Spinal cord (tissue), 10 donors: Measurements from ENCODE around the gene DIPK1B. TPM values are rescaled to one million over a fixed set of nuclear protein-coding genes. Genes with fewer than 3 reads are reported as not detected.

Source experiments
- DNase-seq, 6 donors: peaks; one replicate each; pipeline versions ENCODE4 v3.0.0 to v3.0.0-alpha.2; 2013 to 2015; ENCODE audit warnings: low spot score in 6 of 6, low read depth in 4 of 6
- H3K27ac ChIP-seq: one replicate; pipeline ENCODE4 v1.5.1; 2013; ENCODE audit warnings: low read depth, low read length, control low read depth
- H3K27me3 ChIP-seq: one replicate; pipeline ENCODE4 v1.6.1; 2013; ENCODE audit warnings: low read length; ENCODE audit not compliant: control insufficient read depth, insufficient read depth
- H3K36me3 ChIP-seq: one replicate; pipeline ENCODE4 v1.6.1; 2013; ENCODE audit warnings: low read length; ENCODE audit not compliant: control insufficient read depth, insufficient read depth
- H3K4me1 ChIP-seq: one replicate; pipeline ENCODE4 v1.6.1; 2013; ENCODE audit warnings: low read length; ENCODE audit not compliant: control insufficient read depth, insufficient read depth
- H3K4me3 ChIP-seq: one replicate; pipeline ENCODE4 v1.5.1; 2013; ENCODE audit warnings: low read depth, low read length, control low read depth
- H3K9me3 ChIP-seq: one replicate; pipeline ENCODE4 v1.6.1; 2013; ENCODE audit warnings: low read length; ENCODE audit not compliant: control insufficient read depth, insufficient read depth
- WGBS: methylation state at CpG from one replicate; pipeline ENCODE4 v1.1.5; 2013; ENCODE audit warnings: missing lambda C conversion rate; ENCODE audit not compliant: insufficient coverage; 5-methylcytosine and 5-hydroxymethylcytosine counted together
- polyA plus RNA-seq, 2 donors: library from polyadenylated mRNA; unstranded; fragments of 120-200 nt; gene quantifications; one replicate each; pipeline ENCODE4 v1.2.1, GENCODE V29; 2013; ENCODE audit not compliant: insufficient read length in 2 of 2
- total RNA-seq, 2 donors: library from RNA; depleted of rRNA in 1 of 2; stranded (reverse); fragments of 120-200 nt in 1 of 2; fragments of >200 nt in 1 of 2; gene quantifications; one replicate each; pipeline versions ENCODE4 v1.2.3 to v1.2.4, GENCODE V29; 2013 to 2014
- donor health status: healthy.

Gene DIPK1B
- total and polyA plus RNA-seq, 4 donors = 24.9 to 65.0 (median 55.6) TPM

DNA sequence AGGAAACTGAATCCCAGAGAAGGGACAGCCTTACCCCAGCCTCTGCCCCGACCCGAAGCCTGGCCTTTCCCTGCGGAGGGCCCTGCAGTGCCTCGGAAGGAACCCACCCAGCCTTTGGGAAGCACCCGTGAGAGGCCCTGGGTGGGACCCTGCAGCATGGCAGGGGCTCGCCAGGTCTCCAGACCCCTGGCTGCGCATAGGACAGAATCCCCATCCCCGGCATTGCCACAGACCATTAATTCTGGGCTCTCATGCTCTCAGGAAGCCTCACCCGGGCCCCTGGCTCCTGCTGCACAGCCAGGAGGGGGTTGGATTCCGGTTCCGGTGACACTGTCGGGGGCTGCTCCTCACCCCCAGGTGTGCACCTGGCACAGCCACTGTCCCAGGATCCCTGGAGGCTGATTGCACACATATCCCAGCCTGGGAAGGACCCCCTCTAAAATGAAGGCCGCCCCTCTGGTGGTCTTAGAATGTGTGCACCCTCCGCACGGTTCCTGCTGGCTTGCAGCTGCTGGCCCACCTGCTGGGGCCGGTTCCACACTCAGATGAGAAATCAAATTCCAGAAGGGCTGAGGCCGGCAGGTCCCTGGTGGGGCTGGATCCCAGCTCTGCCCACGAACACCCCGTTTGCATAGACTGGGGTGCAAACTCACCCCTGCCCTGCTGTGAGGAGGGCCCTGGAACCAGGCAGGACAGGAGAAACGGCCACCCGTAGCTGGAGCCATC lies 45.0 kb upstream of the DIPK1B start:
- Histone ChIP-seq H3K27me3 (peaks cover 2% of the 10 kb centered on the region), H3K4me1 (peaks cover 24% of the 10 kb centered on the region), H3K27ac (peak overlapping the region; percentile 7), H3K9me3 (no peaks in the 10 kb centered on the region), H3K4me3 (peak overlapping the region; percentile 21), H3K36me3 (peaks cover 50% of the 10 kb centered on the region)
- WGBS = 63% methylated on average over 19 of the region's 21 CpGs
- no peak for DNase-seq

DNA sequence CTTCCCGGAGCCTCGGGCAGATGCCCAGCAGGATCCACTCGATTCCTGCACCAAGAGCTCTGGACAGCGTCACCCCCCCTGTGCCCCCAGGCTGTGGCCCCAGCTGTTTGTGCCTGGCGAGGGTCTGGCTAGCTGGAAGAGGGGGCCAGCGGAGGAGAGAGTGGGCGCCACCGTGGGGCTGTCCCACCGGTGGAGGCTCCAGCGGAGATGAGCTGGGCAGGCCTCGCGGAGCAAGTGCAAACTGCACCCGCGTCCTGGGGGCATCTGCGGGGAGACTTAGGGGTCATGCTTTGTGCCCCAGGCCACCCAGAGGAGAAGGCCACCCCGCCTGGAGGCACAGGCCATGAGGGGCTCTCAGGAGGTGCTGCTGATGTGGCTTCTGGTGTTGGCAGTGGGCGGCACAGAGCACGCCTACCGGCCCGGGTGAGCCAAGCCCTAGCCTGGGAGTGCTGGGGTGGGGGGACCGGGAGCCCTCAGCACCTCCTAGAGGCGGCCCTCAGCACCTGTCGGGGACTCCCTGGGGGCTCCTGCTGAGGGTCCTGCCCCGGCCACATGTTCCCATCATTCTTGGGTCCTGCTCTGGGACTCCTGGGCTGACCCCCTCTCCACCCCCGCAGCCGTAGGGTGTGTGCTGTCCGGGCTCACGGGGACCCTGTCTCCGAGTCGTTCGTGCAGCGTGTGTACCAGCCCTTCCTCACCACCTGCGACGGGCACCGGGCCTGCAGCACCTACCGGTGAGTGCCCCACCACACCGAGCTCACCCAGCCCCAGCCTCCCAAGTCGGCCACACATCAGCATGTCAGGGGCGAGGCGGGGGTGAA lies 44.2 kb upstream of the DIPK1B start:
- WGBS = 70% methylated on average over 40 of the region's 40 CpGs
- Histone ChIP-seq H3K27ac (no peak overlapping the region), H3K9me3 (no peaks in the 10 kb centered on the region), H3K27me3 (peaks cover 2% of the 10 kb centered on the region), H3K4me3 (peak overlapping the region; percentile 21), H3K36me3 (peaks cover 57% of the 10 kb centered on the region), H3K4me1 (peaks cover 24% of the 10 kb centered on the region)
- no peak for DNase-seq

DNA sequence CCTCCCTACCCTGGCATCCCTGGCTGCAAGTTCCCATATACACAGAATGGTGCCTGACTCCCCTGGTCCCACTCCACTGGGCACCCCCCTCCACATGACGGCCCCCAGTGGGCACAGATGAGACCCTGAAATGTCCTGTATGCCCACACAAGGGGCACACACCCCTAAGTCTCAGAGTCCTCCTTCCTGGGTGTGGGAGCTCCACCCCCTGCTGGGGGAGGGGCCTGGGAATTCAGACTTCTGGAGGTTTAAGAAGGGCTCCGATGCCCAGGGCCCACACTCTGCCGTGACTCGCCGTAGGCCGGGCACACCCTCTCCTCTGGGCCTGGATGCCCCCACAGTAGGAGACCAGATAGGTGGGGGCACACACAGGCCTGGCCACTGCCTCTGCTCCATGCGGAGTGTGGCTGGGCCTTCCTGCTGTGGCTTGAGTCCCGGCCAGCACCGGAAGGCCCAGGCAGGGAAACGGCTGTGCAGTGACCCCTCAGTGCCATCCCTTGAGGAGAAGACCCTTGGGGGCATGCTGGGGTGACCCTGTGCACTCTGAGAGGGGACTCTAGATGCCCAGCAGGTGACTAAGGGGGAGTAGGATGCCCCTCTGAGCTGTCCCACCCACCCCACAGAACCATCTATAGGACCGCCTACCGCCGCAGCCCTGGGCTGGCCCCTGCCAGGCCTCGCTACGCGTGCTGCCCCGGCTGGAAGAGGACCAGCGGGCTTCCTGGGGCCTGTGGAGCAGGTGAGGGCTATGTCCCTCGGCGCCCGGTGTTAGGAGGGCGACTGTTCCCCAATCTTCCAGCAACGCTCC lies 43.2 kb upstream of the DIPK1B start:
- peaks cover 24% of the 10 kb centered on the region for H3K4me1 ChIP-seq
- peaks cover 2% of the 10 kb centered on the region for H3K27me3 ChIP-seq
- DNase-seq = no peak
- 76% methylated on average over 16 of the region's 23 CpGs for WGBS
- H3K27ac ChIP-seq = no peak overlapping the region
- H3K9me3 ChIP-seq = no peaks in the 10 kb centered on the region
- no peak overlapping the region for H3K4me3 ChIP-seq
- peaks cover 68% of the 10 kb centered on the region for H3K36me3 ChIP-seq

DNA sequence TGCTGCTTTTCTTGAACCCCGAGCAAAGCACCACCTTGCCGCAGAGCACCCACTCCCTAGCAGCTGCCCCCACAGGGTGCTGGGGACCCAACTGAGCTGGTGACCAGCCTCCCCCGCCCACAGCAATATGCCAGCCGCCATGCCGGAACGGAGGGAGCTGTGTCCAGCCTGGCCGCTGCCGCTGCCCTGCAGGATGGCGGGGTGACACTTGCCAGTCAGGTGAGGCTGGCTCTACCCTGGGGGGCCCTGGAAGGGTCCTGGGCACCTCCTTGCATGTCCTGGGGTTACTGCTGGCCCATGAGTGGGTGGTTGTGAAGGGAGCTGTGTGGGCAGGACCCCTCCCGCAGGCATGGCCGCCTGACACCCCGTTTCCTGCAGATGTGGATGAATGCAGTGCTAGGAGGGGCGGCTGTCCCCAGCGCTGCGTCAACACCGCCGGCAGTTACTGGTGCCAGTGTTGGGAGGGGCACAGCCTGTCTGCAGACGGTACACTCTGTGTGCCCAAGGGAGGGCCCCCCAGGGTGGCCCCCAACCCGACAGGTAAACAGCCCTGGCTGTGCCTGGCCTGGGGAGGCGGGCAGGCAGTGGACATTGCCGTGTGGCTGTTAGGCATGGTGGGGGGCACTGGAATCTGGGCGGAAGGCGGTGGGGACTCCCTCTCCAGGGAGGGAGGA lies 42.4 kb upstream of the DIPK1B start:
- Histone ChIP-seq H3K4me1 (peaks cover 21% of the 10 kb centered on the region), H3K4me3 (no peak overlapping the region), H3K27ac (no peak overlapping the region), H3K36me3 (peaks cover 75% of the 10 kb centered on the region), H3K9me3 (no peaks in the 10 kb centered on the region), H3K27me3 (peaks cover 2% of the 10 kb centered on the region)
- 79% methylated on average over 23 of the region's 23 CpGs for WGBS
- DNase-seq = no peak

DNA sequence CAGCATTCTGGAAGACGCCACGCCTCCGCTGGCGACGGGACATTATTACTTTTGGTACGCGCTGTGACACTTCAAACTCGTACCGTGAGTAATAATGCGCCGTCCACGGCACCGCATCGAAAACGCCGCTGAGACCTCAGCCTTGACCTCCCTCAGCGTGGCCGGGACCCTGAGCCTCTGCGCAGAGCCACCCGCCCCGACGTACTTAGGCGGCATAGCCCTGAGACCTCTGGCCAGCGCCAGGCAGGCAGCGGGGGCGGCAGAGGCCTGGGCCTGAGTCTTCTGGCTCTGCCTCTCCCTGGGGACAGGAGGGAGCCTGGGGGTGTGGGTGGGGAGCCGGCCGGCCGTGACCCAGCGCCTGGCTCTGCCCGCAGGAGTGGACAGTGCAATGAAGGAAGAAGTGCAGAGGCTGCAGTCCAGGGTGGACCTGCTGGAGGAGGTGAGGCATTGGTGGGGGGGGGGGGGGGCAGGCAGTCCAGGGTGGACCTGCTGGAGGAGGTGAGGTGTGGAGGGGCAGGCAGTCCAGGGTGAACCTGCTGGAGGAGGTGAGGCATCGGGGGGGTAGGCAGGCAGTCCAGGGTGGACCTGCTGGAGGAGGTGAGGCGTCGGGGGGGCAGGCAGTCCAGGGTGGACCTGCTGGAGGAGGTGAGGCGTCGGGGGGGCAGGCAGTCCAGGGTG lies 41.7 kb upstream of the DIPK1B start:
- WGBS = 89% methylated on average over 32 of the region's 36 CpGs
- H3K36me3 ChIP-seq = peaks cover 80% of the 10 kb centered on the region
- H3K27ac ChIP-seq = no peak overlapping the region
- DNase-seq = no peak
- H3K4me3 ChIP-seq = no peak overlapping the region
- no peaks in the 10 kb centered on the region for H3K9me3 ChIP-seq
- peaks cover 17% of the 10 kb centered on the region for H3K4me1 ChIP-seq
- no peaks in the 10 kb centered on the region for H3K27me3 ChIP-seq

DNA sequence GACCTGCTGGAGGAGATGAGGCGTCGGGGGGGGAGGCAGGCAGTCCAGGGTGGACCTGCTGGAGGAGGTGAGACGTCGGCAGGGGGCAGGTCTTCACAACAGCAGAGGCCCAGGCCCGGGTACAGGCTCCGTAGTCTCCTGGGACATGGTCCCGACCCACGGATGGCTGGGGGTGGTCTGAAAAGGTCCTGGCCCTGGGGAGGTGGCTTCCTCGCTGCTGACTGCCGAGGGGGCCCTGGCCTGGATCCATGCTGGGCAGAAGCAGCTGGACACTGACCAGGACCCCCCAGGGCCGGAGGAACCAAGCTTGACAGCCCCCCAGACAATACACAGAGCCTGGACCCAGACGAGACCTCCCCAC lies 41.1 kb upstream of the DIPK1B start:
- no peak overlapping the region for H3K27ac ChIP-seq

DNA sequence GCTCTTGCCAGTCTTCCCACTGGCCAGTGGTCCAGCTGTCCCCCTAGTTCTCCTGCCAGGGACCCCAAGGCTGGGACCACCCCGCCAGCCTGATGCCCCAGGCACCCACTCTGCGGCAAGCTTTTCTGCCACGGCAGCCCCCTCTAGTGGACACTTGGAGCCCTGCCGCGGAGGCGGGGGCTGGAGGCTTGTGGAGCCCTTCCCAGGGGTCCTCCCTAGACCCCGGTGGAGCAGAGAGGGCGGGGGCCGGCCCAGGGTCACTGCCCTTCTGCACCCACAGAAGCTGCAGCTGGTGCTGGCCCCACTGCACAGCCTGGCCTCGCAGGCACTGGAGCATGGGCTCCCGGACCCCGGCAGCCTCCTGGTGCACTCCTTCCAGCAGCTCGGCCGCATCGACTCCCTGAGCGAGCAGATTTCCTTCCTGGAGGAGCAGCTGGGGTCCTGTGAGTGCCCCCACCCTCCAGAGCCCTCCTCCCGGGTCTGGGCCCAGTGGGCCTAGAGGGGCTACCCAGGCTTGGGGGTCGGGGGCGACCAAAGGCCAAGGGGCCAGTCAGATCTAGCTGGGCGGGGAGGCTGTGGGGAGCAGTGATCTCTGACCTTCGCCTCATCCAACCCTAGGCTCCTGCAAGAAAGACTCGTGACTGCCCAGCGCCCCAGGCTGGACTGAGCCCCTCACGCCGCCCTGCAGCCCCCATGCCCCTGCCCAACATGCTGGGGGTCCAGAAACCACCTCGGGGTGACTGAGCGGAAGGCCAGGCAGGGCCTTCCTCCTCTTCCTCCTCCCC lies 40.5 kb upstream of the DIPK1B start:
- H3K27me3 ChIP-seq = no peaks in the 10 kb centered on the region
- H3K4me3 ChIP-seq = no peak overlapping the region
- H3K36me3 ChIP-seq = peaks cover 90% of the 10 kb centered on the region
- H3K4me1 ChIP-seq = peaks cover 11% of the 10 kb centered on the region
- H3K27ac ChIP-seq = no peak overlapping the region
- H3K9me3 ChIP-seq = no peaks in the 10 kb centered on the region
- WGBS = 57% methylated on average over 27 of the region's 27 CpGs
- DNase-seq = peak in 2 of 6 donors; percentile 16 to 47

More for the DNA sequence above, 41.1 kb upstream of the DIPK1B start:
- no peaks in the 10 kb centered on the region for H3K9me3 ChIP-seq
- DNase-seq = no peak
- 72% methylated on average over 10 of the region's 12 CpGs for WGBS
- H3K4me3 ChIP-seq = no peak overlapping the region
- peaks cover 17% of the 10 kb centered on the region for H3K4me1 ChIP-seq
- peaks cover 84% of the 10 kb centered on the region for H3K36me3 ChIP-seq
- no peaks in the 10 kb centered on the region for H3K27me3 ChIP-seq

DNA sequence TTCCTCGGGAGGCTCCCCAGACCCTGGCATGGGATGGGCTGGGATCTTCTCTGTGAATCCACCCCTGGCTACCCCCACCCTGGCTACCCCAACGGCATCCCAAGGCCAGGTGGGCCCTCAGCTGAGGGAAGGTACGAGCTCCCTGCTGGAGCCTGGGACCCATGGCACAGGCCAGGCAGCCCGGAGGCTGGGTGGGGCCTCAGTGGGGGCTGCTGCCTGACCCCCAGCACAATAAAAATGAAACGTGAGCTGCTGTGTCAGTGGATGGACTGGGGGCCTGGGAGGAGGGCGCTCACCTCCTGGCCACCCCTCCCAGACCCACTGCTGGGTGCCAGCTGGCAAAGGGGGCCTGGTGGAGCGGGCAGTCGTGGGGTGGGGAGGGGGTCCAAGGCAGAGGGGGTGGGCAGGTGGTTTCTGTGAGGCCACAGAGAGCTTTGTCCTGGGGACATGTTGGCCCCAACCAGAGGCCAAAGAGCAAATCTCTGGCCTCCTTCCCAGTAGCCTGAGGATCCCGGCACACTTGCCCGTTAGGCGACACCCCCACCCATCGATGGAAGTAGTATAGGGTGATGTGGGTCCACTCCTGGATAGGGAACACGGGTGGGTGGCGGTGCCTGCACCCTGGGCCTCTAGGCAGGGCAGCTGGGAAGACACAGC lies 39.8 kb upstream of the DIPK1B start:
- WGBS = 79% methylated on average over 7 of the region's 14 CpGs
- Histone ChIP-seq H3K36me3 (peaks cover 89% of the 10 kb centered on the region), H3K27me3 (no peaks in the 10 kb centered on the region), H3K4me3 (no peak overlapping the region), H3K4me1 (peaks cover 4% of the 10 kb centered on the region), H3K9me3 (no peaks in the 10 kb centered on the region), H3K27ac (no peak overlapping the region)
- DNase-seq = no peak
